Fibroblast of villous mesenchyme (primary cell): ENCODE measurements around the gene ACKR4. TPM values are rescaled to one million over a fixed set of nuclear protein-coding genes. Genes with fewer than 3 reads are reported as not detected.

Experiments
- DNase-seq: peaks from one replicate; pipeline ENCODE4 v3.0.0-alpha.2; 2010; ENCODE audit warnings: low read depth
- H3K4me3 ChIP-seq: 2 replicates; pipeline ENCODE4 v1.5.1; 2011; ENCODE audit warnings: low read depth, mild to moderate bottlenecking, low read length
- CTCF ChIP-seq: IDR thresholded peaks from 2 replicates; pipeline ENCODE4 v1.5.1; 2012; ENCODE audit warnings: low read depth, mild to moderate bottlenecking, low read length; ENCODE audit not compliant: insufficient read depth
- total RNA-seq: library from RNA; depleted of rRNA; stranded (reverse); fragments of >200 nt; gene quantifications from 2 replicates; pipeline ENCODE4 v1.2.3, GENCODE V29; 2012

Gene ACKR4
- 2.9 and 9.5 TPM in 2 replicates for total RNA-seq

- peak within 1 kb of the TSS; percentile 23 for H3K4me3 ChIP-seq
- no peak for TF ChIP-seq CTCF
- DNase-seq = no peak
Measured at GRCh38 chr3:132596816-132597433, at the start of gene ACKR4. Gene ACKR4, plus strand, starts transcription at chr3:132597270. Its CDS starts 3,128 bp downstream, at chr3:132600398.

- DNase-seq = no peak
- no peak for TF ChIP-seq CTCF
- no peak overlapping the region for H3K4me3 ChIP-seq
Measured at GRCh38 chr3:132549169-132549568, 47.9 kb upstream of the ACKR4 start.

GRCh38 chr3:132549890-132550578 is 47.0 kb upstream of the ACKR4 start:
- H3K4me3 ChIP-seq = no peak overlapping the region
- peak; percentile 69 for DNase-seq
- no peak for TF ChIP-seq CTCF

GRCh38 chr3:132550579-132551305 is 46.3 kb upstream of the ACKR4 start:
- H3K4me3 ChIP-seq = no peak overlapping the region
- DNase-seq = peak; percentile 16
- no peak for TF ChIP-seq CTCF

GRCh38 chr3:132553826-132554225 is 43.2 kb upstream of the ACKR4 start:
- no peak for DNase-seq
- H3K4me3 ChIP-seq = no peak overlapping the region
- no peak for TF ChIP-seq CTCF

GRCh38 chr3:132554437-132554836 is 42.6 kb upstream of the ACKR4 start:
- TF ChIP-seq CTCF = no peak
- DNase-seq = no peak
- H3K4me3 ChIP-seq = no peak overlapping the region
